OCI-LY1 (cell line): ENCODE results near the gene ACVR1.

Experiments
- EZH2 ChIP-seq: fragments of 200-600 bp; sonication (generic), shearing (Covaris generic); IDR thresholded peaks from 2 replicates; pipeline ENCODE4 v1.8.0; 2017; ENCODE audit warnings: borderline replicate concordance, mixed run types, mild to moderate bottlenecking, antibody characterized with exemption, low read length, moderate library complexity, mixed read lengths
- TF ChIP-seq, protein P1 (sequence below): fragments of 200-600 bp; sonication (generic), shearing (Covaris generic); IDR thresholded peaks from 2 replicates; pipeline ENCODE4 v1.5.1; 2017; ENCODE audit warnings: mild to moderate bottlenecking, antibody characterized with exemption, low read length, moderate library complexity, mixed read lengths

GRCh38 chr2:157867703-157868102, 8.4 kb downstream of the ACVR1 start:
- TF ChIP-seq, protein P1, sequence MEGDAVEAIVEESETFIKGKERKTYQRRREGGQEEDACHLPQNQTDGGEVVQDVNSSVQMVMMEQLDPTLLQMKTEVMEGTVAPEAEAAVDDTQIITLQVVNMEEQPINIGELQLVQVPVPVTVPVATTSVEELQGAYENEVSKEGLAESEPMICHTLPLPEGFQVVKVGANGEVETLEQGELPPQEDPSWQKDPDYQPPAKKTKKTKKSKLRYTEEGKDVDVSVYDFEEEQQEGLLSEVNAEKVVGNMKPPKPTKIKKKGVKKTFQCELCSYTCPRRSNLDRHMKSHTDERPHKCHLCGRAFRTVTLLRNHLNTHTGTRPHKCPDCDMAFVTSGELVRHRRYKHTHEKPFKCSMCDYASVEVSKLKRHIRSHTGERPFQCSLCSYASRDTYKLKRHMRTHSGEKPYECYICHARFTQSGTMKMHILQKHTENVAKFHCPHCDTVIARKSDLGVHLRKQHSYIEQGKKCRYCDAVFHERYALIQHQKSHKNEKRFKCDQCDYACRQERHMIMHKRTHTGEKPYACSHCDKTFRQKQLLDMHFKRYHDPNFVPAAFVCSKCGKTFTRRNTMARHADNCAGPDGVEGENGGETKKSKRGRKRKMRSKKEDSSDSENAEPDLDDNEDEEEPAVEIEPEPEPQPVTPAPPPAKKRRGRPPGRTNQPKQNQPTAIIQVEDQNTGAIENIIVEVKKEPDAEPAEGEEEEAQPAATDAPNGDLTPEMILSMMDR, result no peak
- no peak for TF ChIP-seq EZH2
